Measurements from ENCODE around the gene TNFRSF14. TPM values are rescaled to one million over a fixed set of nuclear protein-coding genes. Genes with fewer than 3 reads are reported as not detected.
A peak's percentile ranks its signal among the peaks of the same experiment; 100 is the strongest.

TNFRSF14 gene
- total and polyA plus RNA-seq, 4 donors: 33.9 to 137 (median 72.4) TPM

GRCh38 chr1:2558420-2558819 lies 2.2 kb downstream of the TNFRSF14 start:
- DNase-seq (no peak), ATAC-seq (ENCODE audit: low FRiP score) (no peak)
- intact Hi-C loops (cut with DNase I): no loop called here
- WGBS, 2 donors: 95 to 97% methylated on average over 12 of the region's 12 CpGs
- H3K27me3 ChIP-seq (ENCODE audit: control insufficient read depth in 1 of 2, insufficient read depth in 2 of 2, low read length in 1 of 2): no peaks in the 10 kb centered on the region
- H3K4me3 ChIP-seq (ENCODE audit: low read length in 2 of 2): no peak overlapping the region
- H3K9me3 ChIP-seq (ENCODE audit: control insufficient read depth, low read length): no peaks in the 10 kb centered on the region
- H3K36me3 ChIP-seq (ENCODE audit: control insufficient read depth in 1 of 2, insufficient read depth in 2 of 2, low read length in 1 of 2): no peaks in the 10 kb centered on the region
- H3K4me1 ChIP-seq (ENCODE audit: control insufficient read depth in 1 of 2, insufficient read depth in 2 of 2, low read length in 2 of 2): no peaks in the 10 kb centered on the region
- no peak overlapping the region for H3K27ac ChIP-seq (ENCODE audit: low read depth in 1 of 2, low read length in 2 of 2)

GRCh38 chr1:2558861-2559260 lies 2.7 kb downstream of the TNFRSF14 start:
- H3K4me3 ChIP-seq (ENCODE audit: low read length in 2 of 2): no peak overlapping the region
- H3K36me3 ChIP-seq (ENCODE audit: control insufficient read depth in 1 of 2, insufficient read depth in 2 of 2, low read length in 1 of 2): no peaks in the 10 kb centered on the region
- intact Hi-C loops (cut with DNase I): no loop called here
- no peaks in the 10 kb centered on the region for H3K4me1 ChIP-seq (ENCODE audit: control insufficient read depth in 1 of 2, insufficient read depth in 2 of 2, low read length in 2 of 2)
- H3K9me3 ChIP-seq (ENCODE audit: control insufficient read depth, low read length): no peaks in the 10 kb centered on the region
- ATAC-seq (ENCODE audit: low FRiP score) (no peak), DNase-seq (no peak)
- H3K27me3 ChIP-seq (ENCODE audit: control insufficient read depth in 1 of 2, insufficient read depth in 2 of 2, low read length in 1 of 2): no peaks in the 10 kb centered on the region
- H3K27ac ChIP-seq (ENCODE audit: low read depth in 1 of 2, low read length in 2 of 2): no peak overlapping the region
- 94 to 96% methylated on average over 6 of the region's 6 CpGs for whole genome bisulfite sequencing, 2 donors

- intact Hi-C loops (cut with DNase I): no loop called here
- no peaks in the 10 kb centered on the region for H3K36me3 ChIP-seq (ENCODE audit: control insufficient read depth in 1 of 2, insufficient read depth in 2 of 2, low read length in 1 of 2)
- H3K4me3 ChIP-seq (ENCODE audit: low read length in 2 of 2): no peak overlapping the region
- no peak overlapping the region for H3K27ac ChIP-seq (ENCODE audit: low read depth in 1 of 2, low read length in 2 of 2)
- H3K27me3 ChIP-seq (ENCODE audit: control insufficient read depth in 1 of 2, insufficient read depth in 2 of 2, low read length in 1 of 2): no peaks in the 10 kb centered on the region
- 84 to 88% methylated on average over 32 to 35 of the region's 35 CpGs for WGBS, 2 donors
- H3K9me3 ChIP-seq (ENCODE audit: control insufficient read depth, low read length): no peaks in the 10 kb centered on the region
- DNase-seq (no peak), ATAC-seq (ENCODE audit: low FRiP score) (no peak)
- H3K4me1 ChIP-seq (ENCODE audit: control insufficient read depth in 1 of 2, insufficient read depth in 2 of 2, low read length in 2 of 2): no peaks in the 10 kb centered on the region
Measured at GRCh38 chr1:2559509-2560298, 3.5 kb downstream of the TNFRSF14 start.

GRCh38 chr1:2560299-2561073 lies 4.3 kb downstream of the TNFRSF14 start:
- DNase-seq (peak in 1 of 2 donors; percentile 54), ATAC-seq (ENCODE audit: low FRiP score) (no peak)
- intact Hi-C loops (cut with DNase I): no loop called here
- Histone ChIP-seq H3K36me3 (ENCODE audit: control insufficient read depth in 1 of 2, insufficient read depth in 2 of 2, low read length in 1 of 2) (no peaks in the 10 kb centered on the region), H3K9me3 (ENCODE audit: control insufficient read depth, low read length) (no peaks in the 10 kb centered on the region), H3K27me3 (ENCODE audit: control insufficient read depth in 1 of 2, insufficient read depth in 2 of 2, low read length in 1 of 2) (no peaks in the 10 kb centered on the region), H3K4me3 (ENCODE audit: low read length in 2 of 2) (no peak overlapping the region), H3K4me1 (ENCODE audit: control insufficient read depth in 1 of 2, insufficient read depth in 2 of 2, low read length in 2 of 2) (no peaks in the 10 kb centered on the region), H3K27ac (ENCODE audit: low read depth in 1 of 2, low read length in 2 of 2) (no peak overlapping the region)
- 84 to 87% methylated on average over 15 of the region's 15 CpGs for WGBS, 2 donors

- intact Hi-C loops (cut with DNase I): no loop called here
- H3K4me1 ChIP-seq (ENCODE audit: control insufficient read depth in 1 of 2, insufficient read depth in 2 of 2, low read length in 2 of 2): no peaks in the 10 kb centered on the region
- 88 to 89% methylated on average over 11 of the region's 11 CpGs for WGBS, 2 donors
Measured at GRCh38 chr1:2561446-2561845, 5.3 kb downstream of the TNFRSF14 start.

GRCh38 chr1:2561898-2562895 lies 6.0 kb downstream of the TNFRSF14 start:
- intact Hi-C loops (cut with DNase I): no loop called here
- H3K27ac ChIP-seq (ENCODE audit: low read depth in 1 of 2, low read length in 2 of 2): no peak overlapping the region
- no peaks in the 10 kb centered on the region for H3K27me3 ChIP-seq (ENCODE audit: control insufficient read depth in 1 of 2, insufficient read depth in 2 of 2, low read length in 1 of 2)
- ATAC-seq (ENCODE audit: low FRiP score) (no peak), DNase-seq (no peak)
- 89% methylated on average over 24 of the region's 24 CpGs for WGBS, 2 donors
- no peaks in the 10 kb centered on the region for H3K9me3 ChIP-seq (ENCODE audit: control insufficient read depth, low read length)
- H3K4me3 ChIP-seq (ENCODE audit: low read length in 2 of 2): no peak overlapping the region
- no peaks in the 10 kb centered on the region for H3K36me3 ChIP-seq (ENCODE audit: control insufficient read depth in 1 of 2, insufficient read depth in 2 of 2, low read length in 1 of 2)
- H3K4me1 ChIP-seq (ENCODE audit: control insufficient read depth in 1 of 2, insufficient read depth in 2 of 2, low read length in 2 of 2): no peaks in the 10 kb centered on the region

More at GRCh38 chr1:2561446-2561845, 5.3 kb downstream of the TNFRSF14 start:
- ATAC-seq (ENCODE audit: low FRiP score): no peak
- Histone ChIP-seq H3K27ac (ENCODE audit: low read depth in 1 of 2, low read length in 2 of 2) (no peak overlapping the region), H3K9me3 (ENCODE audit: control insufficient read depth, low read length) (no peaks in the 10 kb centered on the region), H3K4me3 (ENCODE audit: low read length in 2 of 2) (no peak overlapping the region), H3K36me3 (ENCODE audit: control insufficient read depth in 1 of 2, insufficient read depth in 2 of 2, low read length in 1 of 2) (no peaks in the 10 kb centered on the region), H3K27me3 (ENCODE audit: control insufficient read depth in 1 of 2, insufficient read depth in 2 of 2, low read length in 1 of 2) (no peaks in the 10 kb centered on the region)
- no peak for DNase-seq

GRCh38 chr1:2563205-2563604 lies 7.0 kb downstream of the TNFRSF14 start:
- Histone ChIP-seq H3K27ac (ENCODE audit: low read depth in 1 of 2, low read length in 2 of 2) (no peak overlapping the region), H3K4me1 (ENCODE audit: control insufficient read depth in 1 of 2, insufficient read depth in 2 of 2, low read length in 2 of 2) (no peaks in the 10 kb centered on the region), H3K4me3 (ENCODE audit: low read length in 2 of 2) (no peak overlapping the region), H3K9me3 (ENCODE audit: control insufficient read depth, low read length) (no peaks in the 10 kb centered on the region), H3K27me3 (ENCODE audit: control insufficient read depth in 1 of 2, insufficient read depth in 2 of 2, low read length in 1 of 2) (no peaks in the 10 kb centered on the region), H3K36me3 (ENCODE audit: control insufficient read depth in 1 of 2, insufficient read depth in 2 of 2, low read length in 1 of 2) (no peaks in the 10 kb centered on the region)
- intact Hi-C loops (cut with DNase I): no loop called here
- WGBS, 2 donors: 91 to 92% methylated on average over 17 to 18 of the region's 18 CpGs
- ATAC-seq (ENCODE audit: low FRiP score) (no peak), DNase-seq (no peak)

GRCh38 chr1:2564006-2564814 lies 8.0 kb downstream of the TNFRSF14 start:
- Histone ChIP-seq H3K4me1 (ENCODE audit: control insufficient read depth in 1 of 2, insufficient read depth in 2 of 2, low read length in 2 of 2) (no peaks in the 10 kb centered on the region), H3K9me3 (ENCODE audit: control insufficient read depth, low read length) (no peaks in the 10 kb centered on the region), H3K27me3 (ENCODE audit: control insufficient read depth in 1 of 2, insufficient read depth in 2 of 2, low read length in 1 of 2) (no peaks in the 10 kb centered on the region), H3K36me3 (ENCODE audit: control insufficient read depth in 1 of 2, insufficient read depth in 2 of 2, low read length in 1 of 2) (no peaks in the 10 kb centered on the region), H3K4me3 (ENCODE audit: low read length in 2 of 2) (no peak overlapping the region), H3K27ac (ENCODE audit: low read depth in 1 of 2, low read length in 2 of 2) (no peak overlapping the region)
- no peak for ATAC-seq (ENCODE audit: low FRiP score)
- intact Hi-C loops (cut with DNase I): no loop called here
- DNase-seq: no peak
- WGBS, 2 donors: 83 to 88% methylated on average over 20 of the region's 20 CpGs
